Common myeloid progenitor, CD34-positive (primary cell): ENCODE data around the gene SLC25A51.

ENCODE experiments used
- CTCF ChIA-PET: fragments of 350-600 bp; sonication (Branson Sonifier 250); formaldehyde crosslinking; loops from one replicate; lab custom pipeline; 2021; ENCODE audit warnings: antibody characterized with exemption; lab: Charles Lee
- POLR2A ChIA-PET: fragments of 350-600 bp; sonication (Branson Sonifier 250); formaldehyde crosslinking; loops from one replicate; lab custom pipeline; 2021; ENCODE audit warnings: antibody characterized with exemption; lab: Charles Lee
- DNase-seq, 3 donors: peaks; one replicate each; pipeline versions ENCODE4 v3.0.0 to v3.0.0-alpha.2; 2013
- H3K27ac ChIP-seq, 2 experiments: 1 replicate in 1 of 2; 2 replicates in 1 of 2; pipeline ENCODE4 v1.7.0; 2013; ENCODE audit warnings: inconsistent platforms in 2 of 2, low read length in 2 of 2, mild to moderate bottlenecking in 2 of 2, low read depth in 1 of 2, moderate library complexity in 1 of 2; ENCODE audit not compliant: severe bottlenecking in 2 of 2, insufficient read depth in 1 of 2, poor library complexity in 1 of 2
- H3K27me3 ChIP-seq, 5 experiments: replicated peaks in 2 of 5; 1 replicate in 3 of 5; 2 replicates in 2 of 5; pipeline versions ENCODE4 v1.6.1 to v1.7.0; 2013; ENCODE audit warnings: low read length in 4 of 5, mild to moderate bottlenecking in 2 of 5, moderate library complexity in 2 of 5, inconsistent platforms in 1 of 5; ENCODE audit not compliant: insufficient read depth in 5 of 5, control insufficient read depth in 4 of 5
- H3K36me3 ChIP-seq, 4 experiments: 1 replicate in 2 of 4; 2 replicates in 2 of 4; pipeline versions ENCODE4 v1.6.1 to v1.7.0; 2013; ENCODE audit warnings: low read length in 3 of 4, control low read depth in 1 of 4, mild to moderate bottlenecking in 1 of 4; ENCODE audit not compliant: control insufficient read depth in 4 of 4, insufficient read depth in 4 of 4
- H3K4me1 ChIP-seq, 4 experiments: 1 replicate in 3 of 4; 2 replicates in 1 of 4; pipeline versions ENCODE4 v1.6.1 to v1.7.1; 2013; ENCODE audit warnings: low read length in 3 of 4, mild to moderate bottlenecking in 3 of 4, control low read depth in 1 of 4, inconsistent platforms in 1 of 4, moderate library complexity in 1 of 4; ENCODE audit not compliant: control insufficient read depth in 4 of 4, insufficient read depth in 4 of 4; ENCODE audit errors: control extremely low read depth in 1 of 4
- H3K4me3 ChIP-seq, 7 experiments: 1 replicate in 4 of 7; 2 replicates in 3 of 7; pipeline versions ENCODE4 v1.5.1 to v1.7.0; 2013; ENCODE audit warnings: mild to moderate bottlenecking in 7 of 7, low read length in 6 of 7, moderate library complexity in 6 of 7, inconsistent platforms in 2 of 7, low read depth in 2 of 7, control low read depth in 1 of 7; ENCODE audit not compliant: insufficient read depth in 4 of 7, control insufficient read depth in 1 of 7; ENCODE audit errors: extremely low read depth in 1 of 7
- H3K9me3 ChIP-seq, 5 experiments: 1 replicate in 4 of 5; 2 replicates in 1 of 5; pipeline versions ENCODE4 v1.6.1 to v1.7.1; 2013; ENCODE audit warnings: low read length in 4 of 5, mild to moderate bottlenecking in 2 of 5, inconsistent platforms in 1 of 5, low read depth in 1 of 5, moderate library complexity in 1 of 5; ENCODE audit not compliant: control insufficient read depth in 4 of 5, insufficient read depth in 2 of 5; ENCODE audit errors: control extremely low read depth in 1 of 5
- WGBS: methylation state at CpG from one replicate; pipeline ENCODE4 v1.1.5; 2013; ENCODE audit not compliant: insufficient coverage; 5-methylcytosine and 5-hydroxymethylcytosine counted together

Gene SLC25A51

DNA sequence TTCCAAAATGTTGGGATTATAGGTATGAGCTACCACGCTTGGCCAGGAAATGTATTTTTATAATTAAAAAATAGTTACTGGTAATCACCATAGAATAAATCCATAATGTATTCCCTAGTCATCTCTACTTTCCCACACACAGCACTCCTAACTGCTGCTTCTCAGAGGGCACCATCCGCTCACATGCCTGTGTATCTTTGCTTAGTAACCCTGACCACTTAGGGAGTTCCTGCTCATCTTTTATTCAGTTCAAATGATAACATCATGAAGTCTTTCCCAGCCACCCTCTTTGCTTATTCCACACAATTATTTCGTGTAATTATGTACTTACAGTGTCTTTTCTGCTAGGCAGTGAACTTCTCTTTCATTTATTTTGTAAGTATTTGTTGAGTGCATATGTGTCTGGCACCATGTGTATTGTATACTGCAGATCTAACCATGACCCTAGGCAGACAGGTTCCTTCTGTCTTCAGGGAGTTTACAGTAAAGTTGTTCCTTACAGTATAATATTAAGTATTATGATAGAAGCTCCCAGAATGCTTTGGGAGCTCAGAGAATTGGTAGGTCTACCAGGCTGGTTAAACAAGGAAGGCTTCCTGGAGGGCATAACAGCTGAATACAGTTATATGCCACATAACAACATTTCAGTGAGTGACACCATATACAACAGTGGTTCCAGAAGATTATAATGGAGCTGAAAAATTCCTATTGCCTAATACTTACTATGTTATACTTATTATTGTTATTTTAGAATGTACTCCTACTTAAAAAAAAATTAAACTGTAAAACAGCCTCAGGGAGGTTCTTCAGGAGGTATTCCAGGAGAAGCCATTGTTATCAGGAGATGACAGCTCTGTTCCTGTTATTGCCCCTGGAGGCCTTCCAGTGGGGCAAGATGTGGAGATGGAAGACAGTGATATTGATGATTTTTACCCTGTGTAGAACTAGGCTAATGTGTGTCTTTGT lies 64.1 kb downstream of the SLC25A51 start:
- H3K4me1 ChIP-seq = peaks cover 0 to 1% (median 0%) of the 10 kb centered on the region in 4 experiments
- H3K36me3 ChIP-seq = peaks cover 0 to 13% (median 5%) of the 10 kb centered on the region in 4 experiments
- CTCF ChIA-PET = interaction anchor here (0.7 to 1.4 kb wide), 2 partner anchors 12 to 32 kb away, joined by 3 read pairs; no protein-coding TSS in a partner anchor
- peak overlapping the region in 1 of 2 experiments; percentile 41 for H3K27ac ChIP-seq
- H3K4me3 ChIP-seq = no peak overlapping the region
- POLR2A ChIA-PET = interaction anchor here (0.6 kb wide), 1 partner anchor 158 kb away, joined by 3 read pairs; no protein-coding TSS in a partner anchor
- H3K27me3 ChIP-seq = no peaks in the 10 kb centered on the region
- DNase-seq = no peak
- 100% methylated on average over 1 of the region's 3 CpGs for WGBS
- no peaks in the 10 kb centered on the region for H3K9me3 ChIP-seq
